VCaP (cell line): Measurements from ENCODE around the gene TRPT1.
A peak's percentile ranks its signal among the peaks of the same experiment; 100 is the strongest.

Source experiments
- H3K27ac ChIP-seq: fragments of 450-650 bp; 2 replicates; pipeline ENCODE4 v1.5.1; 2017
- TF ChIP-seq, protein P1 (sequence below): fragments of 450-650 bp; conservative IDR thresholded peaks from 2 replicates; pipeline ENCODE4 v1.5.1; 2017; ENCODE audit warnings: mild to moderate bottlenecking, moderate library complexity

The TRPT1 gene

GRCh38 chr11:64245797-64246620, 20.0 kb upstream of the TRPT1 start:
- TF ChIP-seq, protein P1, sequence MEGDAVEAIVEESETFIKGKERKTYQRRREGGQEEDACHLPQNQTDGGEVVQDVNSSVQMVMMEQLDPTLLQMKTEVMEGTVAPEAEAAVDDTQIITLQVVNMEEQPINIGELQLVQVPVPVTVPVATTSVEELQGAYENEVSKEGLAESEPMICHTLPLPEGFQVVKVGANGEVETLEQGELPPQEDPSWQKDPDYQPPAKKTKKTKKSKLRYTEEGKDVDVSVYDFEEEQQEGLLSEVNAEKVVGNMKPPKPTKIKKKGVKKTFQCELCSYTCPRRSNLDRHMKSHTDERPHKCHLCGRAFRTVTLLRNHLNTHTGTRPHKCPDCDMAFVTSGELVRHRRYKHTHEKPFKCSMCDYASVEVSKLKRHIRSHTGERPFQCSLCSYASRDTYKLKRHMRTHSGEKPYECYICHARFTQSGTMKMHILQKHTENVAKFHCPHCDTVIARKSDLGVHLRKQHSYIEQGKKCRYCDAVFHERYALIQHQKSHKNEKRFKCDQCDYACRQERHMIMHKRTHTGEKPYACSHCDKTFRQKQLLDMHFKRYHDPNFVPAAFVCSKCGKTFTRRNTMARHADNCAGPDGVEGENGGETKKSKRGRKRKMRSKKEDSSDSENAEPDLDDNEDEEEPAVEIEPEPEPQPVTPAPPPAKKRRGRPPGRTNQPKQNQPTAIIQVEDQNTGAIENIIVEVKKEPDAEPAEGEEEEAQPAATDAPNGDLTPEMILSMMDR, result no peak
- H3K27ac ChIP-seq, result peak overlapping the region; percentile 95

GRCh38 chr11:64245401-64245796, 19.4 kb upstream of the TRPT1 start:
- TF ChIP-seq, protein P1, result no peak
- H3K27ac ChIP-seq, result peak overlapping the region; percentile 95

DNA sequence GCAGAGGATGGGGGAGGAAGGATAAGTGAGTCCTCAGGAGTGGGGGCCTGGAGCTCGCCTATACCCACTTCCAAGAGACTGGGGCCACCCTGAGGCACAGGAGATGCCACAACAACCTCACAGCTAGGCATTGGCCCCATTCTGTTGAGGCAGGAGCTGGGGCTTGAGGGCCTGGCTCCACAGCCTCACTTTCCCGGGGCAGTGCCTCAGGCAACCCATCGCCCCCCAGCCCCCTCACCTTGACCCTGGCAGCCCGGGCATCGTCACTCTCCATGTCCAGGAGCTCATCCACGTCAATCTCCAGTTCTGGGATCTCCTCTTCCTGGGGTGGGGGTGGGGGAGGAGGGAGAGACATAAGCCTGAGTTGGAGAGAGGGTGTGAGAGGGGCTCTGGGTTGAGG, 19.0 kb upstream of the TRPT1 start:
- peak overlapping the region; percentile 95 for H3K27ac ChIP-seq
- TF ChIP-seq, protein P1, result no peak

DNA sequence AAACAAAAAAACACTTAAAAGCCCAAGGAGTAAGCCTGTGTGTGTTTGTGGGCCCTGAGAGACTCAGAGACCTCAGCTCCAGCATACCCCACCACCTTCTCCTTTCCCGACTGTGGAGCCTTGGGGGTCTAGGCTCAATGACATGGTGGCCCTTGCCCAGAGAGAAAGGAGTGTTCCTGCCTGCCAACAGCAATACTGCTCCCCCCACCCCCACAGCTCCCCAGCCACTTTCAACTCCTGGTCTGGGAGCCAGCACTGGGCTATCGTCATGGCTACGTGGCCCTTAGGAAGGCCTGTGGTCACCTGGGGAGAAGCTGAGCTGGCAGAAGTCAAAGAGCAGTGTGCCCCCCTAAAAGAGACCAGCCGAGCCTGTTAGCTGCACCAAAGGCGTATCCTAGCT, 18.1 kb upstream of the TRPT1 start:
- H3K27ac ChIP-seq, result peak overlapping the region; percentile 95
- TF ChIP-seq, protein P1, result no peak

DNA sequence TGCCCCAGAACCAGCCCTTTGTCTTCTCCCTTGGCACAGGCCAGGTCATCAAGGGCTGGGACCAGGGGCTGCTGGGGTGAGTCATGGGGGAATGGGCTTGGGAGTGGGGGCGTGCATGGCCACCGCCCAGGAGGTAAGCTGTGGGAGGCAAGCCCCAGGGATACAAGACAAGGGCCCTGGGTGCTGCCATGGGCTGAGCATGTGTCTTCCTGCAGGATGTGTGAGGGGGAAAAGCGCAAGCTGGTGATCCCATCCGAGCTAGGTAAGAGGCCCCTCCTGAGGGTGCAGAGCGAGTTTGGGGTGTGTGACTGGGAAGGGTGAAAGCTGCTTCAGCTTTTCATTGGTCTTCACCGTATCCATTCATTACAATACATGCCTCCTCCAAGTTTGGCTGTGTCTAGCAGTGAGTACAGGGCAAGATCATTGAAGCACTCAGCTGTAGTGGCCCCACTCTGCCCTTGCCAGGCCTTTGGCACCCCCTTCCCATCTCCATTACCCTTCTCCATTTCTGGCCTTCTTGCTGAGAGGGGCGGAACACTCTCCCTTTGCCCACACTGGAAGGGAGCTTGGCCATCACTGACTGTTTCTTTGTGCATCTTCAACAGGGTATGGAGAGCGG, 17.4 kb upstream of the TRPT1 start:
- TF ChIP-seq, protein P1, result no peak; the same call in 1 of the 2 replicates
- peak overlapping the region; percentile 95 for H3K27ac ChIP-seq

GRCh38 chr11:64241491-64242374, 15.7 kb upstream of the TRPT1 start:
- H3K27ac ChIP-seq, result peak overlapping the region; percentile 95

More at GRCh38 chr11:64241491-64242374, 15.7 kb upstream of the TRPT1 start:
- TF ChIP-seq, protein P1, result peak; percentile 38
